Transverse colon (tissue), 4 donors: ENCODE data around the gene SBNO2.

ENCODE experiments used
- EP300 ChIP-seq: sonication (generic); formaldehyde crosslinking; IDR thresholded peaks from one replicate; pipeline ENCODE4 v1.6.1; 2017; ENCODE audit warnings: antibody characterized with exemption, low read depth
- POLR2A ChIP-seq: fragments of 450-650 bp; IDR thresholded peaks from one replicate; pipeline ENCODE4 v1.6.1; 2016; ENCODE audit warnings: antibody characterized with exemption, mild to moderate bottlenecking, moderate library complexity
- POLR2AphosphoS5 ChIP-seq, 3 donors: sonication (generic); formaldehyde crosslinking; IDR thresholded peaks; one replicate each; pipeline ENCODE4 v1.6.1; 2016; ENCODE audit warnings: antibody characterized with exemption in 3 of 3
- TF ChIP-seq, protein P1 (sequence below), 5 experiments: fragments of 200-600 bp in 3 of 5; fragments of 450-650 bp in 2 of 5; sonication (generic) in 3 of 5; IDR thresholded peaks; 1 replicate in 2 of 5; 2 replicates in 3 of 5; pipeline ENCODE4 v1.5.1; 2016 to 2017; ENCODE audit warnings: antibody characterized with exemption in 5 of 5, inconsistent platforms in 3 of 5, mild to moderate bottlenecking in 2 of 5, moderate library complexity in 1 of 5

DNA sequence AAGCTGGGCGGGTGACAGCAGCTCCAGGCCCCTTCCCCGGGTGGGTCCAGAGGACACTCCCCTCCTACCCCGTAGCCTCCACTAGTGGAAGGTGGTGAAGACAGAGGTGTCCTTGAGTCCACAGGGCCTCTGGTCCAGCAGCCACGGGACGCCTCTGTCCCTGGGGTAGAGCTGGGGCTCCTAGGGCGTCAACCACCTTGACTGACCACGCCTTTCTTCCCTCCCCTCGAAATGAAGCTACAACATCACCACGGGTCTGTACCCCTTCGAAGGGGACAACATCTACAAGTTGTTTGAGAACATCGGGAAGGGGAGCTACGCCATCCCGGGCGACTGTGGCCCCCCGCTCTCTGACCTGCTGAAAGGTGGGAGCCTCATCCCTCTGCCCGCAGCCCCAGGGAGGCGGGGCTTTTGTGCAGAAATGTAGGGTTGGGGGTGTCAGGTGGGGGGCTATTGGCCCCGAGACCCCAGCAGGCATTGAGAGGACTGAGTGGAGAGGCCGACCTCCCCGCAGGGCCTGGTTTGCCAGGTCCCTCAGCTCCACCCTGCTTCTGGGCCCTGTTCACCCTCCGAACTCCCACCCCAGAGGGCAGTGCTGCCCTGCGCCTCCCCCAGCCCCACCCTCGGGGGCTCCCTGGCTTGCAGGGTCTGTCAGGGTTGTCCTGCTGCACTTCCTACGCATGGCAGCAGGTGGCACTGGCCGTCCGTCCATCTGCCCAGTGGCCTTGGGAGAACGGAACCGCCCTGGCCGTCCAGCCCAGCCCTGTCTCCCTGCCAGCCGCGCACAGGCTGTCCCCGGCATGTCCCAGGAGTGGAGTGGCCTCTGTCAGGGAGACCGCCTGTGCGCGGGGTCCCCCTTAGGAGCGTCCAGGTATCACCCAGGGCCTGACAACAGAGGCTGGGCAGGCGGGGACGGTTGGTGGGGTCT, 47.2 kb upstream of the SBNO2 start:
- TF ChIP-seq, protein P1, sequence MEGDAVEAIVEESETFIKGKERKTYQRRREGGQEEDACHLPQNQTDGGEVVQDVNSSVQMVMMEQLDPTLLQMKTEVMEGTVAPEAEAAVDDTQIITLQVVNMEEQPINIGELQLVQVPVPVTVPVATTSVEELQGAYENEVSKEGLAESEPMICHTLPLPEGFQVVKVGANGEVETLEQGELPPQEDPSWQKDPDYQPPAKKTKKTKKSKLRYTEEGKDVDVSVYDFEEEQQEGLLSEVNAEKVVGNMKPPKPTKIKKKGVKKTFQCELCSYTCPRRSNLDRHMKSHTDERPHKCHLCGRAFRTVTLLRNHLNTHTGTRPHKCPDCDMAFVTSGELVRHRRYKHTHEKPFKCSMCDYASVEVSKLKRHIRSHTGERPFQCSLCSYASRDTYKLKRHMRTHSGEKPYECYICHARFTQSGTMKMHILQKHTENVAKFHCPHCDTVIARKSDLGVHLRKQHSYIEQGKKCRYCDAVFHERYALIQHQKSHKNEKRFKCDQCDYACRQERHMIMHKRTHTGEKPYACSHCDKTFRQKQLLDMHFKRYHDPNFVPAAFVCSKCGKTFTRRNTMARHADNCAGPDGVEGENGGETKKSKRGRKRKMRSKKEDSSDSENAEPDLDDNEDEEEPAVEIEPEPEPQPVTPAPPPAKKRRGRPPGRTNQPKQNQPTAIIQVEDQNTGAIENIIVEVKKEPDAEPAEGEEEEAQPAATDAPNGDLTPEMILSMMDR (IDR thresholded peaks at IDR 0.05): peak; percentile 54 to 73 (median 67)
- TF ChIP-seq POLR2A (no peak), POLR2AphosphoS5 (IDR thresholded peaks at IDR 0.05) (no peak), EP300 (no peak)
